ENCODE data around the gene ADCY7.

- TF ChIP-seq, protein P1, sequence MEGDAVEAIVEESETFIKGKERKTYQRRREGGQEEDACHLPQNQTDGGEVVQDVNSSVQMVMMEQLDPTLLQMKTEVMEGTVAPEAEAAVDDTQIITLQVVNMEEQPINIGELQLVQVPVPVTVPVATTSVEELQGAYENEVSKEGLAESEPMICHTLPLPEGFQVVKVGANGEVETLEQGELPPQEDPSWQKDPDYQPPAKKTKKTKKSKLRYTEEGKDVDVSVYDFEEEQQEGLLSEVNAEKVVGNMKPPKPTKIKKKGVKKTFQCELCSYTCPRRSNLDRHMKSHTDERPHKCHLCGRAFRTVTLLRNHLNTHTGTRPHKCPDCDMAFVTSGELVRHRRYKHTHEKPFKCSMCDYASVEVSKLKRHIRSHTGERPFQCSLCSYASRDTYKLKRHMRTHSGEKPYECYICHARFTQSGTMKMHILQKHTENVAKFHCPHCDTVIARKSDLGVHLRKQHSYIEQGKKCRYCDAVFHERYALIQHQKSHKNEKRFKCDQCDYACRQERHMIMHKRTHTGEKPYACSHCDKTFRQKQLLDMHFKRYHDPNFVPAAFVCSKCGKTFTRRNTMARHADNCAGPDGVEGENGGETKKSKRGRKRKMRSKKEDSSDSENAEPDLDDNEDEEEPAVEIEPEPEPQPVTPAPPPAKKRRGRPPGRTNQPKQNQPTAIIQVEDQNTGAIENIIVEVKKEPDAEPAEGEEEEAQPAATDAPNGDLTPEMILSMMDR (IDR thresholded peaks at IDR 0.05; ENCODE audit: poor library complexity), result no peak
- TF ChIP-seq EZH2 (IDR thresholded peaks at IDR 0.05; ENCODE audit: borderline replicate concordance), result no peak
Measured at GRCh38 chr16:50234771-50235556, 31.4 kb upstream of the ADCY7 start.
